Right lobe of liver (tissue), 6 donors: ENCODE data around the gene S1PR3. TPM values are rescaled to one million over a fixed set of nuclear protein-coding genes. Genes with fewer than 3 reads are reported as not detected.

Experiments
- ATAC-seq, 4 donors: fragments of 200-7000 bp; cut with Tn5 transposase; one replicate each; pipeline ENCODE4 v1.9.1; 2020; ENCODE audit warnings: mild to moderate bottlenecking in 4 of 4, moderate library complexity in 4 of 4
- DNase-seq, 3 donors: peaks; one replicate each; pipeline ENCODE4 v3.0.0-alpha.2; 2020
- H3K27ac ChIP-seq, 3 donors: fragments of 200-600 bp; one replicate each; pipeline ENCODE4 v1.8.0; 2022
- H3K27me3 ChIP-seq, 2 donors: fragments of 200-600 bp; one replicate each; pipeline ENCODE4 v1.8.0; 2022
- H3K36me3 ChIP-seq, 4 donors: fragments of 200-600 bp; sonication (generic) in 1 of 4; one replicate each; pipeline versions ENCODE4 v1.5.1 to v1.8.0; 2017 to 2022; ENCODE audit warnings: control low read depth in 1 of 4
- H3K4me1 ChIP-seq, 4 donors: fragments of 200-600 bp; sonication (generic) in 1 of 4; one replicate each; pipeline versions ENCODE4 v1.5.1 to v1.8.0; 2017 to 2022; ENCODE audit warnings: control low read depth in 1 of 4
- H3K4me3 ChIP-seq, 3 donors: fragments of 200-600 bp; one replicate each; pipeline ENCODE4 v1.8.0; 2022
- H3K9me3 ChIP-seq, 4 donors: fragments of 200-600 bp; sonication (generic) in 1 of 4; one replicate each; pipeline versions ENCODE4 v1.5.1 to v1.8.0; 2017 to 2022; ENCODE audit warnings: control low read depth in 1 of 4
- CTCF ChIP-seq, 4 donors: fragments of 200-600 bp in 3 of 4; fragments of 450-650 bp in 1 of 4; IDR thresholded peaks; one replicate each; pipeline versions ENCODE4 v1.5.1 to v1.8.0; 2016 to 2022; ENCODE audit warnings: antibody characterized with exemption in 4 of 4, mild to moderate bottlenecking in 2 of 4
- POLR2A ChIP-seq: fragments of 450-650 bp; IDR thresholded peaks from one replicate; pipeline ENCODE4 v1.6.1; 2017; ENCODE audit warnings: antibody characterized with exemption, mild to moderate bottlenecking
- WGBS: methylation state at CpG from one replicate; pipeline ENCODE4 v1.1.6; 2018; ENCODE audit warnings: low coverage, low lambda C conversion rate; ENCODE audit not compliant: insufficient coverage; ENCODE audit errors: missing lambda C conversion rate; 5-methylcytosine and 5-hydroxymethylcytosine counted together
- intact Hi-C, 2 donors: fragments of 100-400 bp; cut with DNase I; formaldehyde crosslinking; loops; one replicate each; pipeline versions ENCODE4 v1.11.2 to v1.14.1; 2022
- total RNA-seq, 6 experiments: library from RNA; depleted of rRNA in 2 of 6; stranded (reverse); fragments of >200 nt in 2 of 6; fragmentation: NEBNext Ultra II Directional in 3 of 6; extraction: Animal tissue kit (Norgen Biotek cat#: 25700) in 3 of 6; gene quantifications; one replicate each; pipeline versions ENCODE4 v1.1.0 to v1.2.4, GENCODE V29; 2016 to 2023
- donor health status: DM: no; HTN: yes; CAD: no.
- donor health status: DM: no; HTN: no; CAD: no.
- donor health status: DM: no; HTN: no; CAD: no.
- donor health status: DM: no; HTN: yes; CAD: no.
- donor health status: DM: no; HTN: yes; CAD: no.

S1PR3 gene
- total RNA-seq, 6 experiments from 2014 or later = 1.0 to 9.5 (median 5.0) TPM

GRCh38 chr9:89022001-89022759 lies 30.9 kb downstream of the S1PR3 start:
- no peak overlapping the region for H3K27ac ChIP-seq
- WGBS = 75% methylated on average over 11 of the region's 15 CpGs
- intact Hi-C loops = no loop called here

DNA sequence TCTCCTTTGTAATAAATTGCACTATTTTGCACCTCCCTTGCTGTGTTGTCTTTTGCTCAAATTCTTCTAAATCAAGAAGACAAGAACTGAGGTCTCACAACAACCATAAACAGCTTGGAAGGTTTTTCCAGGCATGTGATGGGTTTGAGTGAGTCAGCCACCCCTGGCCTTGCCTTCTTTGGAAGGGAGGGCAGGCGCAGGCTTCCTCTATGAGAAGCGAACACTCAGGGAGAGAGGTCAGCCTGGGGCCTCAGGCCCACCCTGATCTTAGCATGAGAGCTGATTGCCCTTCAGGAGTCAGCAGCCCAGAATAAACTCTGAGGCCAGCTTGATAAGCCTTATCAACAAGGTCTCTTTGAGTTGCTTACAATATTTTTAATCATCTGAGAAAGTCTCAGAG lies 31.6 kb downstream of the S1PR3 start:
- WGBS = 67% methylated on average over 1 of the region's 2 CpGs
- DNase-seq (no peak), ATAC-seq (no peak)
- no peak for TF ChIP-seq CTCF (IDR thresholded peaks at IDR 0.05)
- no peak for TF ChIP-seq POLR2A
- Histone ChIP-seq H3K4me3 (no peak overlapping the region), H3K4me1 (no peaks in the 10 kb centered on the region), H3K27ac (no peak overlapping the region), H3K9me3 (no peaks in the 10 kb centered on the region), H3K27me3 (no peaks in the 10 kb centered on the region), H3K36me3 (no peaks in the 10 kb centered on the region)
- intact Hi-C loops = no loop called here

More at GRCh38 chr9:89022001-89022759, 30.9 kb downstream of the S1PR3 start:
- ATAC-seq = no peak
- TF ChIP-seq POLR2A (no peak), CTCF (IDR thresholded peaks at IDR 0.05) (no peak)
- DNase-seq = no peak
- H3K9me3 ChIP-seq = no peaks in the 10 kb centered on the region
- H3K4me1 ChIP-seq = no peaks in the 10 kb centered on the region
- H3K4me3 ChIP-seq = no peak overlapping the region
- H3K27me3 ChIP-seq = no peaks in the 10 kb centered on the region
- H3K36me3 ChIP-seq = no peaks in the 10 kb centered on the region

DNA sequence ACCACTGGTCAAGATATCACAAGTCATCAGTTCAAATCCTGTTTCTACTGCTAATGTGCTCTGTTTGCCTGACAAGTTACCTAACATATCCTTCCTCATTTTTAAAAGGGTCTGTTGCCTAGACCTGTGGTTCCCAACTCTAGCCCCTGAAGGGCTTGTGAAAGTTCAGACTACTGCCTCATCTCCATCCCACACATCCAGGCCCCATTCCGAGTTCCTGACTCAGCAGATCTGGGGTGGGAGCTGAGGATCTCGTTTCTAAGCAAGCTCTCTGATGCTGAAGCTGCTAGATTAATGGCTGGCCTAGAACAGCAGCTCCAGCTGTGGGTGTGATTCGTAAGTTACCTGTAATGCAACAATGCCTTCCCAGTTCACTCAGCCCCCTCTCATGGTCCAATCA lies 32.5 kb downstream of the S1PR3 start:
- H3K36me3 ChIP-seq = no peaks in the 10 kb centered on the region
- H3K9me3 ChIP-seq = no peaks in the 10 kb centered on the region
- no peaks in the 10 kb centered on the region for H3K27me3 ChIP-seq
- intact Hi-C loops = no loop called here
- H3K4me1 ChIP-seq = no peaks in the 10 kb centered on the region
- DNase-seq (no peak), ATAC-seq (no peak)
- H3K27ac ChIP-seq = no peak overlapping the region
- no peak overlapping the region for H3K4me3 ChIP-seq
- no CpG with 5 or more reads among the region's 3 CpGs for WGBS
- TF ChIP-seq CTCF (IDR thresholded peaks at IDR 0.05) = no peak
- TF ChIP-seq POLR2A = no peak

DNA sequence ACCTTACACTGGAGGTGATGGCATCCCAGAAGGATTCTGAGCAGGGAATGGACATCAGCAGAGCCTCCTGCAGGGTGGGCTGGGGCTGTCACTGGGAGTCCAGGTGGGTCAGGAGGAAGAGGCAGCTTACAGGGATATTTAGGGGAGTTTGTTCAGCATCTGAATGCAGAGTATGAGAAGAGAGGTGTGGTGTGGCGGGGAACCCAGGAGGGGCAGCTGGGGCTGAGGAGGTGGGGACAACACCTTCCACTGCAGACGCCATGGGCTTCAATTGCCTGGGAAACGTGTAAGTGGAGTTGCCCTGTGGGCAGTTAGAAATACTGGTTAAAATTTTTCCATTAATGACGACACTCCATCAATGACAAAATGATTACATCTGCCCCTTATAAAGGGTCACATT lies 33.5 kb downstream of the S1PR3 start:
- Histone ChIP-seq H3K27me3 (no peaks in the 10 kb centered on the region), H3K9me3 (peaks cover 0 to 3% (median 0%) of the 10 kb centered on the region in 4 donors), H3K4me1 (no peaks in the 10 kb centered on the region), H3K27ac (no peak overlapping the region), H3K4me3 (no peak overlapping the region), H3K36me3 (no peaks in the 10 kb centered on the region)
- ATAC-seq (no peak), DNase-seq (no peak)
- TF ChIP-seq CTCF (IDR thresholded peaks at IDR 0.05) (no peak), POLR2A (no peak)
- intact Hi-C loops = no loop called here
- 84% methylated on average over 4 of the region's 4 CpGs for WGBS

DNA sequence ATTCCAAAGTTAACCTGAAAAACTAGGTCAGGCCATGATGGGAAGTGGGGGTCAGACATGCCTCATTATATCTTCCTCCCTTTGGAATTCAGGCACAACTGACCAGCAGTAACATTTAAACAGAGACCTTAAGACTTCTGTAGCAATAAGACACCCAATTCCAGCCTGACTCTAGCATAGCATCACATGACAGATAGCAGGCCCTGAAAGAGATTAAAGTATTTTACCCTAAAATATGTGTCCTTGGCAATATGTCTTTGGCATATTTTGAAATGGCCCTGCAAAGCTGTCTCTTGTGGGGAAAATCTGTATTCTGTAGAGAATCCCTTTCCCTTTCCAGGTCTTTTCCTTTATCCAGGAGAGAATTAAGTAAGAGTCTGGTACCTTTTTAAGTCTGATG lies 34.3 kb downstream of the S1PR3 start:
- H3K4me1 ChIP-seq = no peaks in the 10 kb centered on the region
- DNase-seq (no peak), ATAC-seq (no peak)
- TF ChIP-seq POLR2A = no peak
- H3K4me3 ChIP-seq = no peak overlapping the region
- H3K36me3 ChIP-seq = no peaks in the 10 kb centered on the region
- H3K27ac ChIP-seq = no peak overlapping the region
- intact Hi-C loops = no loop called here
- H3K9me3 ChIP-seq = peaks cover 0 to 5% (median 2%) of the 10 kb centered on the region in 4 donors
- H3K27me3 ChIP-seq = no peaks in the 10 kb centered on the region
